Measurements from ENCODE around the gene PRR36.
"Not testable (repeated sequence)": the region's sequence is repeated elsewhere in the genome, so short reads cannot be mapped to it uniquely, and the experiment has no call there.

The PRR36 gene

DNA sequence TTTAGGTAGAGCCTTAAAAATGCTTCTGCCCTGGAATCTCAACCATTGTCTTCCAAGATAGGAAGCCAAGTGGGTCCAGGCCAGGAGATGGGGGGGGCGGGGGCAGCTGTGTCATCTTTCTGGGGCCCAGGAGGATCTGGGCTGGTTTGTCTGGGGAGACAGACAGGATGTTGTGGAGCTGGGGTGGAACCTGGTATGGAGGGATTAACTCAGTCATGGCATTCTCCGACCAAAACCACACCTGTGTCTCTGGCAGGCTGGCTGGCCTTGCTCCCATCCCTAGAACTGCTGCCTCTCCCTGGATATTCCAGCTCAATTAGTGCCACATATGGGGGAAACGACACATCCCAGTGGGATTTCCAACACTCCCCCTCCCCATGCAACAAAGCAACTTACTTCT is 26.7 kb upstream of the PRR36 start:
- no peak for DNase-seq (ENCODE audit: low spot score)
- TF ChIP-seq, protein P1, sequence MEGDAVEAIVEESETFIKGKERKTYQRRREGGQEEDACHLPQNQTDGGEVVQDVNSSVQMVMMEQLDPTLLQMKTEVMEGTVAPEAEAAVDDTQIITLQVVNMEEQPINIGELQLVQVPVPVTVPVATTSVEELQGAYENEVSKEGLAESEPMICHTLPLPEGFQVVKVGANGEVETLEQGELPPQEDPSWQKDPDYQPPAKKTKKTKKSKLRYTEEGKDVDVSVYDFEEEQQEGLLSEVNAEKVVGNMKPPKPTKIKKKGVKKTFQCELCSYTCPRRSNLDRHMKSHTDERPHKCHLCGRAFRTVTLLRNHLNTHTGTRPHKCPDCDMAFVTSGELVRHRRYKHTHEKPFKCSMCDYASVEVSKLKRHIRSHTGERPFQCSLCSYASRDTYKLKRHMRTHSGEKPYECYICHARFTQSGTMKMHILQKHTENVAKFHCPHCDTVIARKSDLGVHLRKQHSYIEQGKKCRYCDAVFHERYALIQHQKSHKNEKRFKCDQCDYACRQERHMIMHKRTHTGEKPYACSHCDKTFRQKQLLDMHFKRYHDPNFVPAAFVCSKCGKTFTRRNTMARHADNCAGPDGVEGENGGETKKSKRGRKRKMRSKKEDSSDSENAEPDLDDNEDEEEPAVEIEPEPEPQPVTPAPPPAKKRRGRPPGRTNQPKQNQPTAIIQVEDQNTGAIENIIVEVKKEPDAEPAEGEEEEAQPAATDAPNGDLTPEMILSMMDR (IDR thresholded peaks at IDR 0.05; ENCODE audit: extremely low read depth, missing control alignments), result no peak

DNA sequence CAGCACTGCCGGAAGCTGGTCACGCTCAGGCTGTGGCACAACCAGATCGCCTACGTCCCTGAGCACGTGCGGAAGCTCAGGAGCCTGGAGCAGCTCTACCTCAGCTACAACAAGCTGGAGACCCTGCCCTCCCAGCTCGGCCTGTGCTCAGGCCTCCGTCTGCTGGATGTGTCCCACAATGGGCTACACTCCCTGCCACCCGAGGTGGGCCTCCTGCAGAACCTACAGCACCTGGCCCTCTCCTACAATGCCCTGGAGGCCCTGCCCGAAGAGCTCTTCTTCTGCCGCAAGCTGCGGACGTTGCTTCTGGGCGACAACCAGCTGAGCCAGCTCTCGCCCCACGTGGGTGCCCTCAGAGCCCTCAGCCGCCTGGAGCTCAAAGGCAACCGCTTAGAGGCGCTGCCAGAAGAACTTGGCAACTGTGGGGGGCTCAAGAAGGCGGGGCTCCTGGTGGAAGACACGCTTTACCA is 26.2 kb upstream of the PRR36 start:
- TF ChIP-seq, protein P1 (IDR thresholded peaks at IDR 0.05; ENCODE audit: extremely low read depth, missing control alignments), result no peak

DNA sequence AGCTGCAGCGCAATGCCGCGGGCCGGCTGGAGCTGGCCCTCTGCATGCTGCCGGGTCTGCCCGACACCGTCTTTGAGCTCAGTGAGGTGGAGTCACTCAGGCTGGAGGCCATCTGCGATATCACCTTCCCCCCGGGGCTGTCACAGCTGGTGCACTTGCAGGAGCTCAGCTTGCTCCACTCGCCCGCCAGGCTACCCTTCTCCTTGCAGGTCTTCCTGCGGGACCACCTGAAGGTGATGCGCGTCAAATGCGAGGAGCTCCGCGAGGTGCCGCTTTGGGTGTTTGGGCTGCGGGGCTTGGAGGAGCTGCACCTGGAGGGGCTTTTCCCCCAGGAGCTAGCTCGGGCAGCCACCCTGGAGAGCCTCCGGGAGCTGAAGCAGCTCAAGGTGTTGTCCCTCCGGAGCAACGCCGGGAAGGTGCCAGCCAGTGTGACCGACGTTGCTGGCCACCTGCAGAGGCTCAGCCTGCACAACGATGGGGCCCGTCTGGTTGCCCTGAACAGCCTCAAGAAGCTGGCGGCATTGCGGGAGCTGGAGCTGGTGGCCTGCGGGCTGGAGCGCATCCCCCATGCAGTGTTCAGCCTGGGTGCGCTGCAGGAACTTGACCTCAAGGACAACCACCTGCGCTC is 25.7 kb upstream of the PRR36 start:
- no peak for DNase-seq (ENCODE audit: low spot score)
- TF ChIP-seq, protein P1 (IDR thresholded peaks at IDR 0.05; ENCODE audit: extremely low read depth, missing control alignments), result no peak

More for the DNA sequence above, 26.2 kb upstream of the PRR36 start:
- no peak for DNase-seq (ENCODE audit: low spot score)

DNA sequence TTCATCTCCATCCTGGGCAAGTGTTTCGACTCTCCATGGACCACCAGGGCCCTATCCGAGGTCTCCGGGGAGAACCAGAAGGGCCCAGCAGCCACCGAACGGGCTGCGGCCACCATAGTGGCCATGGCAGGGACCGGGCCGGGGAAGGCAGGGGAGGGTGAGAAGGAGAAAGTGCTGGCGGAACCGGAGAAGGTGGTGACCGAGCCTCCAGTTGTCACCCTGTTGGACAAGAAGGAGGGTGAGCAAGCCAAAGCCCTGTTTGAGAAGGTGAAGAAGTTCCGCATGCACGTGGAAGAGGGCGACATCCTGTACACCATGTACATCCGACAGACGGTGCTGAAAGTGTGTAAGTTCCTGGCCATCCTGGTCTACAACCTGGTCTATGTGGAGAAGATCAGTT is 24.8 kb upstream of the PRR36 start:
- no peak for DNase-seq (ENCODE audit: low spot score)
- TF ChIP-seq, protein P1 (IDR thresholded peaks at IDR 0.05; ENCODE audit: extremely low read depth, missing control alignments), result no peak

DNA sequence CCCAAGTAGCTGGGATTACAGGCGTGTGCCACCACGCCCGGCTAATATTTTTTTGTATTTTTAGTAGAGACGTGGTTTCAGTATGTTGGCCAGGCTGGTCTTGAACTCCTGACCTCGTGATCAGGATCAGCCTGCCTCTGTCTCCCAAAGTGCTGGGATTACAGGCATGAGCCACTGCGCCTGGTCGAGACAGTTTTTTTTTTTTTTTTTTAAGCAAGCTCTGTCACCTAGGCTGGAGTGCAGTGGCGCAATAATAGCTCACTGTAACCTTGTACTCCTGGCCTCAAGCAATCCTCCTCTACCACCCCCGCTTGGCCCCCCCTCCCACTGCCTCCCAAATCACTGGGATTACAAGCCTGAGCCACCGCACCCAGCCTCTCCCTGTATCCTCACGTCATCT is 23.1 kb upstream of the PRR36 start:
- TF ChIP-seq, protein P1 (IDR thresholded peaks at IDR 0.05; ENCODE audit: extremely low read depth, missing control alignments), result no peak
- no peak for DNase-seq (ENCODE audit: low spot score)

DNA sequence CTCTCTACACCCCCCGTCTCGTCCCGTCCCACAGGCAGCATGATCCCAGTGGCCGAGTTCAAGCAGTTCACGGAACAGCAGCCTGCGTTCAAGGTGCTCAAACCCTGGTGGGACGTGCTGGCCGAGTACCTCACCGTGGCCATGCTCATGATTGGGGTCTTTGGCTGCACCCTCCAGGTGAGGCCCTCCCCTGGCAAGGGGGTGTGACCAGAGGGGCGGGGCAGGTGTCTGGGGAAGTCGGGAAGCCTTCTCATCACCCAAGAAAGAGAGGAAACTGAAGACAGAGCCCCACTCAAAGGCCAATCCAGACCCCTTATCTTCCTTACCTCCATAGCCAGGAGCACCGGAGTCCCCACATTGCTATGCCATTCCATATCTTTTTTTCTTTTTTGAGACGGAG is 21.4 kb upstream of the PRR36 start:
- TF ChIP-seq, protein P1 (IDR thresholded peaks at IDR 0.05; ENCODE audit: extremely low read depth, missing control alignments), result no peak
- DNase-seq (ENCODE audit: low spot score), result no peak

DNA sequence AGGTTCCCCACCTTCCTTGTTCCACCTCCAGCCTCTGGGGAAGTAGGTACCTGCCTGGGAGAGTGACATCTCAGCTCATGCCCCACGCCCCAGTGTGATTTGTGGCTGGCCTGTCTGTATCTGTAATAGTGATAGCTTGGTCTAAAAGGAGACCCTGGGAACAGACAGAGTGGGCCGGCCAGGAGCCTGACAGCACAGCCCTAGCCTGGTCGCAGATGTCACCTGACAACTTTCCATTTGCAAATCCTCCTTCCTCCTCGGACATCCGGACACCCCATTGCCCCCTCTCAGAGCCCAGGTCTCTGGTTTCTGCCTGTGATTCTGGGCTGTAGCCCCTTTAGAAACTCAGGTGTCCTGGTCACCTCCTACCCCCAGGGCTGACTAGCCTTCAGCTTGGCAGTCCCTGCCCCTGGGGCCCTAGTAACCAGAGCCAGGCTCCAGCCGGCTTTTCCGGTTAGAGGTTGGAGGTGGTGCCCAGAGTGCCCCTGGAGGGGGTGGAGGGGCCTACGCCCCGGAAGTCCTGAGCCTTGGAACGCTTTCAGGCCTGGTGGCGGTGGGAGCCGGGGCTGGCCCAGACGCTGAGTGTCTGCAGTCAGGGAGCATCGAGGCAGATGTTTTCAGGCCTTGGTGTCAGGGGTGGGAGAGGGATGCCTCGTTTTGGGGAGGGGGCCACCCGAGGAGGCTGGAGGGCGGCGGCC is 20.6 kb upstream of the PRR36 start:
- no peak for DNase-seq (ENCODE audit: low spot score)
- TF ChIP-seq, protein P1 (IDR thresholded peaks at IDR 0.05; ENCODE audit: extremely low read depth, missing control alignments), result no peak

DNA sequence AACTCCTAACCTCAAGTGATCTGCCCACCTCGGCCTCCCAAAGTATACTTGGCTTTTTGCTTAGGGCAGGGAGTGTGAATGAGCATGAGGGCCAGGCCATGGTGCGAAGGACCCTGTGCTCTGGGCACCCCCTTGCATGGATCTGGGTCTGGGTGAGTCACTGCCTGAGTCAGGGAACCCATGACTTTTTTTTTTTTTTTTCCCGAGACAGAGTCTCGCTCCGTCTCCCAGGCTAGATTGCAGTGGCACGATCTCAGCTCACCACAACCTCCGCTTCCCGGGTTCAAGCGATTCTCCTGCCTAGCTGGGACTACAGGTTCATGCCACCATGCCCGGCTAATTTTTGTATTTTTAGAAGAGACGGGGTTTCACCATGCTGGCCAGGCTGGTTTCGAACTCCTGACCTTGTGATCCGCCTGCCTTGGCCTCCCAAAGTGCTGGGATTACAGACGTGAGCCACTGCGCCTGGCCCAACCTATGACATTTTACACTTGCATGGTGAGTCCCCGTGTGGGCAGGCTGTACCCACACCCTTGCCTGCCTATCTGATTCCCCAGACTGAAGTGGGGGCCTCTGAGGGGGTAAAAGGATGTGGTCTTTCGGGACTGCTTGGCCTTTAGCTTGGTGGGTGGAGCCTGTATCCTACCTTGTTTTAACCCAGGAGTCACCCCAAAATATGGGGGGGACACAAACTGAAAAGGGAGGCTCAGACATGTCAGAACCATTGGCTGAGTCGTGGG is 19.3 kb upstream of the PRR36 start:
- not testable (repeated sequence) for DNase-seq (ENCODE audit: low spot score)

All from GM20000 (cell line).